ENCODE results near the gene KCNC2.
"Not testable (repeated sequence)": the region's sequence is repeated elsewhere in the genome, so short reads cannot be mapped to it uniquely, and the experiment has no call there.

KCNC2 gene

DNA sequence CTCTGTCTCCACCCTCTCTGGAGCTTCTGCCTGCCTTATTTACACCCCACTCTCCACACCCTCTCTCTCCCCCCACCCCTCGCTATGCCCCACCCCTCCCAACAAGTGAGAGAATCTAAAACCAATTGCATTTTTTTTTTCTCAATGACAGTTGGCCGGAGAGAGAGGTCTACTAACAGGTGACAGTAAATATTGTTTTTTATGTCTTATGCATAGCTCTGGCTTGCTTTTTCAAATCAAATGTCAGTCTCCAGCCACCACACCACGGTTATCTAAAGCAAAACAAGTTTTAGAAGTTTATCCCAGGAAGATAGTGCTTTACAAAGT lies at the start of gene KCNC2:
TSS of gene KCNC2 (minus strand) at position 28 of the 327 bp plus-strand sequence.
- Histone ChIP-seq H3K4me3 (no peak within 1 kb of the TSS), H3K27ac (no peak within 1 kb of the TSS)

GRCh38 chr12:75259143-75259542 lies 49.5 kb upstream of the KCNC2 start:
- H3K27ac ChIP-seq, result no peak overlapping the region
- no peak overlapping the region for H3K4me3 ChIP-seq

- Histone ChIP-seq H3K27ac (no peak overlapping the region), H3K4me3 (no peak overlapping the region)
Measured at GRCh38 chr12:75257510-75257909, 47.9 kb upstream of the KCNC2 start.

- no peak overlapping the region for H3K27ac ChIP-seq
- no peak overlapping the region for H3K4me3 ChIP-seq
Measured at GRCh38 chr12:75245108-75245507, 35.5 kb upstream of the KCNC2 start.

DNA sequence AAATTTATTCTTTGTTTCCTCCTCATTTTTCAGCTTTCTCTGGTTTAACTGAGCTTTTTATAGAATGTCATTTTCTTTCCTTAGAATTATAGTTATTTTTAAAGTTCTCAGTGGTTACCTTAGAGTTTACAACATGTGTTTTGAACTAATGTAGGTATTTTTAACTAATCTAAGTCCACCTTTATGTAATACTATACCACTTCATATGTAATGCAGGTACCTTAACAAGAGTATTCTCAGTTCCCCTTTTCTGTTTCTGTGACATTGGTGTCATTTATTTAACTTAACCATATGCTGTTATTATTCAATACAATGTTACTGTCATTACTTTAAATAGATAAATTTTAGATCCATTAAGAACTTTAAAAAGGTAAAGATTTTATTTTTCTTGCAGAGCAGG lies 30.3 kb upstream of the KCNC2 start:
- Histone ChIP-seq H3K27ac (no peak overlapping the region), H3K4me3 (no peak overlapping the region)

DNA sequence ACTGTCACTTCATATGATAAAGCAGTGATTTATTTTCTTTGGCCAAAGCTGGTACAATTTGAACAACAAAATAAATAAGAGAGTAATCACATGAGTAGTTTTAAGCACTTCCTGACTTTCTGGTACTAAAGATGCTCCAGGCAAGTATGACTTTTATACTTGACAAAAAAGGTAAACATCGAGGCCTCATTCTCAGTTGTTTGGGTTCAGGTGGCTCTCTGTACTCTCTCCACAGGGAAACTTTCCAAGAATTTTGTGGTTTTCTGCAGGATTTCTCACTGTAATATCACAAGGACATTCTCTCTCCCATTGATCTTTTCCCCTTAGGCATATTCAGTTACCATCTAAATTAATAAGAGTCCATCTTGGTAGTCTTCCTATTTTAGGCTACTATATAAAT lies 26.6 kb upstream of the KCNC2 start:
- no peak overlapping the region for H3K27ac ChIP-seq

GRCh38 chr12:75227132-75227531 lies 17.5 kb upstream of the KCNC2 start:
- H3K27ac ChIP-seq, result no peak overlapping the region
- no peak overlapping the region for H3K4me3 ChIP-seq

More for the DNA sequence above, 26.6 kb upstream of the KCNC2 start:
- H3K4me3 ChIP-seq, result no peak overlapping the region

- H3K27ac ChIP-seq, result no peak overlapping the region
- H3K4me3 ChIP-seq, result no peak overlapping the region
Measured at GRCh38 chr12:75212072-75212471, 2.4 kb upstream of the KCNC2 start.

GRCh38 chr12:75208856-75209811 lies 505 bp downstream of the KCNC2 start:
- no peak overlapping the region for H3K4me3 ChIP-seq
- H3K27ac ChIP-seq, result no peak overlapping the region

DNA sequence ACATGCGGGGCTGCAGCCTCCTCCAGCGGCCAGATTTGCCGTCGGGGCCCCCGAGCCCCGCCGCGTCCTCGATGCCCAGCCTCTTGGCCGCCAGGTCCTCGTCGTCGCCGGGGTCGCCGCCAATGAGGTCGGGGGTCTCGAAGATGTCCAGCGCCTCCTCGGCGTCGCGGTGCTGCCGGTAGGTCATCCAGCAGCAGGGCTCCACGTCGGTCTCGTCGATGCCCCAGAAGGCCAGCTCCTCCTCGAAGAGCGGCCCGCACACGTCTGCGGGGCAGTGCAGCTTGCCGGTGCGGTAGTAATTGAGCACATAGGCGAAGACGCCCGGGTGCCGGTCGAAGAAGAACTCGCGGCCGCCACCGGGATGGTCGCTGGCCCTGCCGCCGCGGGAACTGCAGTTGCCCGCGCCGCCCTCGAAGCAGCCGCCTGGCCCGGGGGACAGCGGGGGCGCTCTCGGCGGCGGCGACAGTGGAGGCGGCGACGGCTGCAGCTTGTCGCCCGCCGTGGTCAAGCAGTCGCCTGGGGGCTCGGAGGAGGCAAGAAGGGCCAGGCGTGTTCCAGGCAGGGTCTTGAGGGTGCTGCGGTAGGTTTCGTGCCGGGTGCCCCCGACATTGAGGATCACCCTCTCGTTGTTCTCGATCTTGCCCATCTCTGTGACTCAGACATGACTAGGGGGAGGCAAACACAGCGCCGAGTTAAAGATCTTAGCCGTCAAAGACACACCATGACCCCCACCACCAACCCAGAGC lies 2.1 kb downstream of the KCNC2 start:
- Histone ChIP-seq H3K4me3 (no peak overlapping the region), H3K27ac (no peak overlapping the region)

GRCh38 chr12:75205558-75205957 lies 4.1 kb downstream of the KCNC2 start:
- Histone ChIP-seq H3K4me3 (no peak overlapping the region), H3K27ac (no peak overlapping the region)

GRCh38 chr12:75196865-75197264 lies 12.8 kb downstream of the KCNC2 start:
- Histone ChIP-seq H3K4me3 (no peak overlapping the region), H3K27ac (no peak overlapping the region)

GRCh38 chr12:75196408-75196807 lies 13.2 kb downstream of the KCNC2 start:
- H3K4me3 ChIP-seq, result no peak overlapping the region
- H3K27ac ChIP-seq, result no peak overlapping the region

- no peak overlapping the region for H3K27ac ChIP-seq
- no peak overlapping the region for H3K4me3 ChIP-seq
Measured at GRCh38 chr12:75194250-75194649, 15.4 kb downstream of the KCNC2 start.

DNA sequence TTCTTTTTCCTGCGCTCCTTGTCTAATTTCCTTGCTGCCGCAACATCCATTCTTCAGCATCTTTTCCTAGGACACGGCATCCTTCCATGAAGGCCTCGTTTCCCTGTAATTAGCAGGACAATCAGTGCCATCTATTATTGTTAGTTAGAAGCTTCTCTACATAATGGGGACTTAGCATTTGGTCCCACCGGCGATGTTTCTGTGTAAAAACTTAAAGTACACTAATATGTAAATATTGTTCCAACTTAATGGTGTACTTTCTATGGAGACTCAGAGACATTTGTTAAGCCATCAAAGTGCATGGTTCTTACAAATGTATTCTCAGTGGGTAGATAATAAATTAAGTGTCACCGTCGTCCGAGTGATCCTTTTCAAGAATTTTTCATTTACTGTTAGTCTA lies 17.4 kb downstream of the KCNC2 start:
- no peak overlapping the region for H3K4me3 ChIP-seq
- H3K27ac ChIP-seq, result no peak overlapping the region

GRCh38 chr12:75190846-75191245 lies 18.8 kb downstream of the KCNC2 start:
- Histone ChIP-seq H3K27ac (no peak overlapping the region), H3K4me3 (no peak overlapping the region)

DNA sequence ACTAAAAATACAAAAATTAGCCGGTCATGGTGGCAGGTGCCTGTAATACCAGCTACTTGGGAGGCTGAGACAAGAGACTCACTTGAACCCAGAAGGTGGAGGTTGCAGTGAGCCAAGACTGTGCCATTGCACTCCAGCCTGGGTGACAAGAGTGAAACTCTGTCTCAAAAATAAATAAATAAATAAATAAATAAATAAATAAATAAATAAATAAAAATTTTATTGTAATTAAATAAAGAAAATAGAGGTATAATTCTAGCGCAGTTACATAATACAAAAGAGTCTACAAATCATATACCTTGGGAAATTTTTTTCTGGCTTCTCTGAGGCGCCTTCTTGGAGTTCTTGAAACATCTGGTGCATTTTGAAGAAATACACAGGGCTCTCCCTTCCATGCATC lies 23.8 kb downstream of the KCNC2 start:
- H3K27ac ChIP-seq, H3K4me3 ChIP-seq: not testable (repeated sequence)

- no peak overlapping the region for H3K4me3 ChIP-seq
- no peak overlapping the region for H3K27ac ChIP-seq
Measured at GRCh38 chr12:75184516-75184915, 25.1 kb downstream of the KCNC2 start.

DNA sequence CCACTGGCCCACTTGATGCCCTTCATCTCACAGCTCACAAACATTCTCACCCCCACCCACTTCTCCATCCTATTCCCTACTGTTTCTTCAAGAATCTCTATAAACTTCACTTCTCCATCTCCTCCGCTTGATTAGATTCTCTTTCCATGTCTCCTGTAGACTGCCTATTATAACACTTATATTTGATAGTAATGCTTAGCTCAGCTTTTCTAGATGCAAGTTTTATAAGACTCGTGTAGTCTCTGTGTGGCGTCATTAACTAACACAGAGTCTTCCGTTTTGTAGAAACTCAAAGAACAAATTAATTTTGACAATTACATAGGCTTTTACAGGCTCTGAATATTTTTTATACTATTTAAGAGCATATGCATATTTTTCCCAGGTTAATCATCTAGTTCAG lies 25.7 kb downstream of the KCNC2 start:
- Histone ChIP-seq H3K27ac (no peak overlapping the region), H3K4me3 (no peak overlapping the region)

- Histone ChIP-seq H3K4me3 (no peak overlapping the region), H3K27ac (peak overlapping the region in 2 of 21 experiments; percentile 42 to 43)
Measured at GRCh38 chr12:75177997-75178396, 31.6 kb downstream of the KCNC2 start.

DNA sequence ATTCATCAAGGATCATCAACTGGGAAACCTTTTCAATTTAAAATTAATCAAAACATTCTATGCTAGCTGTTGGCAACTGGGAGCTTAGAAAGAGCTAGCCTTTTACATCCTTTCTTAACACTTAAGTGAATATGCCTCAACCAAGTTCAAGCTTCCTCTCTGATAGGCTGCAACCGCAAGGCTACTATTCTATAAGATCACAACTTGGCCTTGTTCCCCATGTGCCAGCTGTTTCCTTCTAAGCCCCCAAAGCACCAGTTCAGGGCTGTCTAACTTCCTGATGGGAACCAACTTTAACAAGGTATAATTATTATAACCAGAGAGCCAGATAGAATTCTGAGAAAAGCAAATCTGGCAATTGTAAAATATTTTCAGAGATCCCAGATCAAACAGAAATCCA lies 37.0 kb downstream of the KCNC2 start:
- no peak overlapping the region for H3K27ac ChIP-seq
- H3K4me3 ChIP-seq, result no peak overlapping the region

All from skin epidermis (tissue), 12 donors.